HG03064 (cell line): ENCODE results near the gene AIRE.
A peak's percentile ranks its signal among the peaks of the same experiment; 100 is the strongest.
"Not testable (repeated sequence)": the region's sequence is repeated elsewhere in the genome, so short reads cannot be mapped to it uniquely, and the experiment has no call there.

ENCODE experiments used
- ATAC-seq: cut with Tn5 transposase; IDR thresholded peaks from one replicate; pipeline ENCODE4 v1.9.1; 2021; ENCODE audit warnings: low read depth; ENCODE audit not compliant: unreplicated experiment

Gene AIRE

DNA sequence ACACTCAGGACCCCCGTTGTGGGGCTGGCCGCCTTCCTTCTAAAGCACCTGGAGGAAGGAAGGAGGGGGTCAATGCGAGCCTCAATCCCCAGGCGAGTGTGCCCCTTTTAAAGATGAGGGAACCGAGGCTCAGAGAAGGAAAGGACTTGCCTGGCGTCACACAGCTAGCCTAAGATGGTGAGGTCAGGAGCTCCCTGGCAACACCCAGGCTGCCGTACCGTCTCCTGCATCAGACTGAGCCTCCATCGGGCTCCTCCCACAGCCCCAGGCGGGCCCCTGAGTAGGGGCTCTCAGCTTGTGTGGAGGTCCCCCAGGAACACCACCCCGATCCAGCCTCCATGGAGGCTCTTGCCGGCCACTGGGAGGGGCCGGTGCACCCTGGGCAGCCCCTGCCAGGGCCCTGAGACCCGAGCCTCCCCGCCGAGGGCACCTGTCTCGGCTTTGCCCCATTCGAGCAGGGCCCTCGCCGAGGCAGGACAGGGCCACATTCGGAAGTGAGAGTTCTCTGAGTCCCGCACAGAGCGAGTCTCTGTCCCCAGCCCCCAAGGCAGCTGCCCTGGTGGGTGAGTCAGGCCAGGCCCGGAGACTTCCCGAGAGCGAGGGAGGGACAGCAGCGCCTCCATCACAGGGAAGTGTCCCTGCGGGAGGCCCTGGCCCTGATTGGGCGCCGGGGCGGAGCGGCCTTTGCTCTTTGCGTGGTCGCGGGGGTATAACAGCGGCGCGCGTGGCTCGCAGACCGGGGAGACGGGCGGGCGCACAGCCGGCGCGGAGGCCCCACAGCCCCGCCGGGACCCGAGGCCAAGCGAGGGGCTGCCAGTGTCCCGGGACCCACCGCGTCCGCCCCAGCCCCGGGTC is at the start of gene AIRE:
TSS of gene AIRE (plus strand) at position 739 of the 855 bp plus-strand sequence. CDS start 131 bp downstream, outside the sequence.
- ATAC-seq = no peak

- not testable (repeated sequence) for ATAC-seq
Observed at GRCh38 chr21:44240353-44240752, 45.3 kb upstream of the AIRE start.

- ATAC-seq = not testable (repeated sequence)
Observed at GRCh38 chr21:44240842-44241241, 44.8 kb upstream of the AIRE start, which contains the start of gene ICOSLG. Gene ICOSLG, minus strand, starts transcription at chr21:44240943. Its CDS starts 126 bp downstream, at chr21:44240817.

- ATAC-seq = not testable (repeated sequence)
Observed at GRCh38 chr21:44241281-44241680, 44.4 kb upstream of the AIRE start.

DNA sequence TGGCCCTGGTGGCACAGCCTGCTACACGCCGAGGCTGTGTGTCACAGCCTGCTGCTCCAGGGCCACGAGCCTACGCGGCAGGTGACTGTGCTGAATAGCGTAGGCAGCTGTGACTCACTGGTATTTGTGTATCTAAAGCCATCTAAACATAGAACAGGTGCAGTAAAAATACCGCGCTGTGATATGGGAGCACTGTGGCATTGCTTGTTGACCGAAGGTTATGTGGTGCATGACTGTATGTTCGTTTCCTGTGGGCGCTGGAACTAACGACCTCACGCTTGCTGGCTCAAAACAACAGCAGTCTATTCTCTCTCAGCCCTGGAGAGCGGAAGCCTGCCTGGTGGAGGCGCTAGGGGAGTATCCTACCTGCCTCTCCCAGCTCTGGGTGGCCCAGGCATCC is 41.7 kb upstream of the AIRE start:
- ATAC-seq = peak; percentile 35

- ATAC-seq = not testable (repeated sequence)
Observed at GRCh38 chr21:44247904-44248303, 37.8 kb upstream of the AIRE start.

DNA sequence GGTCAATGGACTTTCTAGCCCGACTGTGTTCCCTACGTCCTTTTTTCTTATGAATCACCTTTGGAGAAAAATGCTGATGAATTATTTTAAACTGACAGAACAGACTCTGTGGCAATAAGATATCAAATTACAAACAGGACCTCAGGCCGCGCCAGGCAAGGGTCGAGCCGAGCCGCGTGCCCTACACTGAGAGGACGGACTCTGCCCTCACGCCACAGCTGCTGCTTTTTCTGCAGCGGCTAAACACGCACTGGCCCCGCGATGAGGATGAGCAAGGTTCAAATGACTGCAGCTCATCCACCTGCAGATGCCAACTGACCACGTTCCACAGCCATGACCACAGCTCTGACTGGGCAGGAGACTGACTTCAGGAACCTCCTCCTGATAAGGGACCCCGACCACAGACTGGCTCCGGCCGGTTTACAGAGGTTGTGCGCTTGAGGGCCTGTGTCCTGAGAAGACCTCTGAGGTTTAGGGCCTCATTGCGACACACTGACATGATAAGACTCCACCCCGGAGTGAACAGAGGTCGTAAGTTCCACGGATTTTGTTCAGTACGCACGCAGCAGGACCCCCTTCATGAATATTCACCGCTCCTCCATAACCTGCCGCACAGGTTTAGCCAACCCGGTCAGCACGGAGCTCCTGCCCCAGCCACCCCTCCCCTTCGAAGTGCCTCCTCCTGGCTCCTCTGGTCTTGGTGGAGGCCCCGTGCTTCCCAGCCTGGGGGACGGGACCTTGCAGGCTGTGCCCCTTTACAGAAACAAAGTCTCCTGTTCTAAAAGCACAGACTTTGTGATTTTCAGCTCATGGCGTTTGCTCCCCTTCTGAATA is 36.3 kb upstream of the AIRE start:
- ATAC-seq = not testable (repeated sequence)

DNA sequence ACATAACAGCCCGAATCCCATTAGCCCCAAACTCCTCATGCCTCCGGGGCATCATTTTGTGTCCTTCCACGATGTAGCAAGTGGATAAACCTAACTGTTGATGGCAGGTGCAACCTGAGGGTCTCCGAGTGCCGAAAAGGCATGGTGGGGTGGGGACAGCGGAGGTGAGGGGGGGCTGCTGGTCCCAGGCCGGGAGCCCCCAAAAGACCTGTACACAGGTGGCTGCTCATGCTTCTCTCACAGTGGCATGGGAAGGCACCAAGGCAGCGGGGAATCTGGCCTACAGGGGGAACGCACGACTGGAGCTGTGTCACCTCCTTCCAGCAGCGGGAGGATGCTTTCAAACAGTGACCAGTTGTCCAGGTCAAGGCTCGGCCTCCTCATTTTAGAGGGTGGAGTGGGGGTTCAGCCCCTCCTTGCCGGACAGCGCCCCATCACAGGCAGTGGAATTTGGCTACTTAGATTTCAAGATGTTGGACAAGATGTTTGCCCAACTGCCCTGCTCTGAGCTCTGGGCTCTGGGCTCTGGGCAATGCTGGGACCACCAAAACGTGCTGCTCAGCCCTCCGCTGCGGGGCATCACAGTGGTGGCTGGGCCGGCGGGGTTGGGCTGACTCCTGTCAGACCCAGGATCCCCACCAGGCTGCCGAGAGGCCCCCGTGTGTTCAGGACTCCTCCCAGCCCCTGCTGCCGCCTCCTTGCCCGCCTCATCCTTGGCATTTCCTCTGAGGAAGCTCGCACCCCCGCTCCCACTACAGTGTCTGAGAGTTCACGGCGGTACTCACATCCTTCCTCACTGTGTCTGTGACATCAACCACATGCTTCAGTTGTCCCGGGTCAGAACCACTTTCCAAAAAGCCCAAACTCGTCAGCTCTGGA is 31.6 kb upstream of the AIRE start:
- ATAC-seq = no peak

GRCh38 chr21:44255511-44255981 is 30.1 kb upstream of the AIRE start:
- ATAC-seq = no peak

- ATAC-seq = no peak
Observed at GRCh38 chr21:44258056-44258725, 27.5 kb upstream of the AIRE start.

DNA sequence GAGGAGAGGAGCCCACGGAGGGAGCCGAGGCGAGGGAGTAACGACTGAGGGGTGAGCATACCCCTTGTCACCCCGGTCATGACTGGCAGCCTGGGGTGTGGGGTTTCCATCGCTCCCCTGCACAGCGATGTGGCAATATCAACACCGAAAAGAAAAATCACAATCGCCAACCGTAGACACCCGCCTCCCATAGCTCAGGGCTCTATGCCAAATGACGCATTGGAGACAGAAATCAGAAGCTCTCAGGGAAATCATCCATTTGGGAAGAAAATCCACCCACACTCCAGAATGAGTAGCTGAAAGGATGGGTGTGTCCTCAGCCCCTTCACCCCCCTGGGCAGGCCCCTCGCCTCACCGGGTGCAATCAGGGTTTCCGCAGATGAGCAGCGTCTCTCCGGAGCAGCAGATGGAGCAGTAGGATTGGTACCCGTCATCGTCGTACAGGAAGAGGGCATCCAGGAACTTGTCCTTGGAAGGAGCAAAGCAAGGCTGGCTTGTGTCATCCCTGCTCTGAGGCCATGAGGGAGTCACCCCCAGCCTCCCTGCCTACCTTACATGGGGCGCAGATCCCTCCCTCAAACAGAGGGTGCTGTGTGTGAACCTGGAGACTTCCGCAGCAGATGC is 26.5 kb upstream of the AIRE start:
- ATAC-seq = no peak

DNA sequence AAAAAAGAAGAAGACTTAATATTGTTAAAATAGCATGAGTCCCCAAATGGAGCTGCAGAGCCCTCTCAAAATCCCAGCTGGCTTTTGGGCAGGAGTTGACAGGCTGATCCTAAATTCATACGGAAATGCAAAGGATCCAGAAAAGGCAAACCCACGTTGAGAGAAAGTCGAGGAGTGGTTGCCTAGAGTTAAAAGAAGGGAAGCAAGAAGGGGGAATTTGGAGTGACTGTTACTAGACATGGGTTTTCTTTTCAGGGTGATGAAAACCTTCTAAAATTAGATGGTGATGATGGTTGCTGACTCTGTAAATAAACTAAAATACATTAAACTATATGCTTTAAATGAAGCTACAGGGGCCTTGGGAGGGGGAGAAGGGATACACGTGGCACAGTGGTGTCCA is 25.6 kb upstream of the AIRE start:
- ATAC-seq = no peak

GRCh38 chr21:44260791-44261631 is 24.7 kb upstream of the AIRE start:
- ATAC-seq = no peak

- no peak for ATAC-seq
Observed at GRCh38 chr21:44261675-44262295, 23.9 kb upstream of the AIRE start, which contains the start of gene DNMT3L. Gene DNMT3L, minus strand, starts transcription at chr21:44261897. Its CDS starts 638 bp downstream, at chr21:44261259.

- ATAC-seq = no peak
Observed at GRCh38 chr21:44262338-44263056, 23.2 kb upstream of the AIRE start.

DNA sequence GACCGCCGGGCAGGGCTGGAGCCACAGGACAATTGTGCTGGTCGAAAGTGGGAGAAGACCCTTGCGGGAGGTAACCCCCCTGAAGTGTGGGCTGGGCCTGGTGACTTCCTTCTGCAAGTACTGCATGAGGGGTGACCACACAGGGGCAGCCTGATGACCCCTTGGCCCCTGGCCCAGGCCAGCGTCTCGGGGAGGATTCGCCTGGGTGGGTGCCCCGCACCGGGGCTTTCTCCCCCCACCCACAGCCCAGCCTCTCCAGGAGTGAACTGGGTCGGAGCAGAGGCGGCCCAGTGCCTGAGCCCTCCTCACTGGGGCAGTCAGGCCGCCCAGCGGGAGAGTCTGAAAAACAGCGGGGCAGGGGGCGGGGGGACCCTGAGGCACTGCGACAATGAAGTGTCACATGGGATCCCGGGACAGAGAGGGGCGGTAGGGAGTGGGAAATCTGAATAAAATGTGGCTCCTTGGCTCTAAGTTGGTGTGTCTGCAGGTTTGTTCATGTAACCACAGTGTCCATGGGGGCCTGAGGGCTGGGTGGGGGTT is 22.4 kb upstream of the AIRE start:
- no peak for ATAC-seq

- ATAC-seq = no peak
Observed at GRCh38 chr21:44263768-44264167, 21.9 kb upstream of the AIRE start.
